Measurements from ENCODE around the gene VCP. TPM values are rescaled to one million over a fixed set of nuclear protein-coding genes. Genes with fewer than 3 reads are reported as not detected.

Gene VCP
- total and polyA plus RNA-seq, 9 of the 15 experiments (the other 6 are each of a cell fraction or from before 2014, with no cell fraction given) = 7.1 to 257 (median 199) TPM

- peak; percentile 62; the same call in 1 of the 2 replicates for TF ChIP-seq ZNF592 (IDR thresholded peaks at IDR 0.05)
- peak; percentile 39; the same call in 1 of the 2 replicates for TF ChIP-seq ZBTB2 (IDR thresholded peaks at IDR 0.05)
- TF ChIP-seq VEZF1 (CRISPR knock-in tag; IDR thresholded peaks at IDR 0.05) = peak; percentile 15; the same call in 1 of the 2 replicates
- peak in 1 of 2 experiments; percentile 34; a peak in 1 of 4 replicates for TF ChIP-seq KDM1A (IDR thresholded peaks at IDR 0.05)
- TF ChIP-seq MNT (conservative IDR thresholded peaks at IDR 0.05) = 0 out of 4 replicates have a peak, but pooled peaks of 1 of the 2 experiments have one; percentile 17
- peak; percentile 89 for TF ChIP-seq ZNF740 (CRISPR knock-in tag; IDR thresholded peaks at IDR 0.05)
- 0 out of 4 replicates have a peak, but pooled peaks of 1 of the 2 experiments have one; percentile 34 for TF ChIP-seq ZNF740 (tag; IDR thresholded peaks at IDR 0.05)
- TF ChIP-seq NFIC (IDR thresholded peaks at IDR 0.05) = peak; percentile 23; the same call in 1 of the 2 replicates
- 0 out of 2 replicates have a peak, but pooled peaks have one; percentile 38 for TF ChIP-seq CREM (IDR thresholded peaks at IDR 0.05; ENCODE audit: low read depth)
- TF ChIP-seq RNF2 (IDR thresholded peaks at IDR 0.05) = peak; percentile 55; the same call in 1 of the 2 replicates
- TF ChIP-seq ETV1 (tag; conservative IDR thresholded peaks at IDR 0.05; ENCODE audit: low read depth) = peak; percentile 68
- peak; percentile 43 for TF ChIP-seq SMAD4 (CRISPR knock-in tag; conservative IDR thresholded peaks at IDR 0.05)
- peak; percentile 67 for TF ChIP-seq CBFA2T3 (IDR thresholded peaks at IDR 0.05)
- peak; percentile 31; the same call in 1 of the 2 replicates for TF ChIP-seq MTA1 (IDR thresholded peaks at IDR 0.05; ENCODE audit: borderline replicate concordance)
- 0 out of 4 replicates have a peak, but pooled peaks of 1 of the 2 experiments have one; percentile 25 for TF ChIP-seq RCOR1 (IDR thresholded peaks at IDR 0.05; ENCODE audit: borderline replicate concordance in 1 of 2, low read depth in 2 of 2, low read length in 2 of 2)
- 0 out of 2 replicates have a peak, but pooled peaks have one; percentile 38 for TF ChIP-seq NBN (IDR thresholded peaks at IDR 0.05; ENCODE audit: low read depth)
- peak; percentile 55; the same call in 1 of the 2 replicates for TF ChIP-seq EP300 (IDR thresholded peaks at IDR 0.05; ENCODE audit: low read length)
- 0 out of 4 replicates have a peak, but pooled peaks of 1 of the 2 experiments have one; percentile 9 for TF ChIP-seq RAD21 (CRISPR knock-in tag; conservative IDR thresholded peaks at IDR 0.05 in 1 of 2, IDR thresholded peaks at IDR 0.05 in 1 of 2)
- TF ChIP-seq CBFA2T2 (conservative IDR thresholded peaks at IDR 0.05) = peak; percentile 28; the same call in 1 of the 2 replicates
These were observed 49.0 kb downstream of the VCP start (continued) for GRCh38 chr9:35023443-35023842.

Data from K562 (cell line).